Stimulated activated naive B cell treated with anti-CD40 and anti-IgM and Interleukin-4, amounts not matched to agents 10 μg/mL and 1 μg/mL and 100 μg/mL, for 72 hours (primary cell): ENCODE data around the gene ASB6.
"Not testable (repeated sequence)": the region's sequence is repeated elsewhere in the genome, so short reads cannot be mapped to it uniquely, and the experiment has no call there.

Experiments used
- ATAC-seq, 2 donors: fragments of 150-1000 bp; cut with Tn5 transposase; replicated peaks; 2 replicates each; pipeline ENCODE4 v1.10.0; 2021; ENCODE audit warnings: moderate library complexity in 1 of 2
- DNase-seq: peaks from one replicate; pipeline ENCODE4 v3.0.0; 2021
- H3K27ac Mint-ChIP-seq: one replicate; pipeline ENCODE4 v1.8.0; 2022; ENCODE audit warnings: mild to moderate bottlenecking, mixed read lengths
- H3K27me3 Mint-ChIP-seq, 2 donors: one replicate each; pipeline ENCODE4 v1.8.0; 2022; ENCODE audit warnings: mixed read lengths in 2 of 2
- H3K36me3 Mint-ChIP-seq, 2 donors: one replicate each; pipeline ENCODE4 v1.8.0; 2022; ENCODE audit warnings: mixed read lengths in 2 of 2, mild to moderate bottlenecking in 1 of 2
- H3K4me1 Mint-ChIP-seq, 2 donors: one replicate each; pipeline ENCODE4 v1.8.0; 2022; ENCODE audit warnings: mixed read lengths in 2 of 2, mild to moderate bottlenecking in 1 of 2
- H3K4me3 Mint-ChIP-seq, 2 donors: one replicate each; pipeline ENCODE4 v1.8.0; 2022; ENCODE audit warnings: mild to moderate bottlenecking in 2 of 2, mixed read lengths in 2 of 2, moderate library complexity in 1 of 2
- H3K9me3 Mint-ChIP-seq, 2 donors: one replicate each; pipeline ENCODE4 v1.8.0; 2022; ENCODE audit warnings: mixed read lengths in 2 of 2, mild to moderate bottlenecking in 1 of 2

The ASB6 gene

DNA sequence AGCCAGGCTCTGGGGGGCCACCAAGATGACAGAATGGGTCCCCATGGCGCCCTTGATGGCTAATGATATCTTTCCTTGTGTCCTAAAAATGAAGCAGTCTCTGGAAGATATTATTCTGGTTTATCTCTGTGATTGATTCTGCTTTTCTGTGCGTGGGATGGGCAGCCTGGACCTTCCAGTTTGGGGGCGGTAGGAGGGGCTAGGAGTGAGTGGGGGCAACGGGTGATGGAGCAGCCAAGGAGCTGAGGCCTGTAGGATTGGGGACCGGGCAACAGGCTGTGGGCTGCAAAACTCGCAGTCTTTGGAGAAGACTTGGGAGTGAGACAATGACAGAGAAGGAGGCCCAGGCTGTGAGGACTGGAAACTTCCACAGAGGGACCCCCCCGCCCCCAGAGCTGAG is 32.3 kb upstream of the ASB6 start:
- Mint-ChIP-seq H3K27ac (no peak overlapping the region), H3K4me1 (peaks cover 0 to 5% of the 10 kb centered on the region in 2 donors), H3K27me3 (peaks cover 29 to 75% of the 10 kb centered on the region in 2 donors), H3K36me3 (no peaks in the 10 kb centered on the region), H3K4me3 (no peak overlapping the region), H3K9me3 (no peaks in the 10 kb centered on the region)
- DNase-seq, result no peak
- no peak for ATAC-seq

DNA sequence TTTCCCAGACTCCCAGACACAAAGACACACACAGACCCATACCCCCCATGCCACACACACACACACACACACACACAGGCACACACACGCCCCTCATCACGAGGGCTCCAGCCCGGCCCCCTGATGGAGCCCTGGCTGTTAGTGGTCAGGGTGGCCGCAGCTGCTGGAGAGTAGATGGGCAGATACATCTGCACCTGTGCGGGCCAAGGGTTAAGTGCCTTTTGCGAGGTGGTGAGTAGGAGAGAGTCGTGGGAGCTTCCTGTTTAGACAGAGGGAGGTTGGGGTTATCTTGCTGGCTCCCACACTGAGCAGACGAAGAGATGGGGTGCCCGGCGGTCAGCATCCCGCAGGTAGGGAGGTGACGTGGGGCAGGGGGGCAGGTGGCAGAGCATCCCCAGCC is 31.7 kb upstream of the ASB6 start:
- no peak for DNase-seq
- H3K27ac Mint-ChIP-seq, result no peak overlapping the region

DNA sequence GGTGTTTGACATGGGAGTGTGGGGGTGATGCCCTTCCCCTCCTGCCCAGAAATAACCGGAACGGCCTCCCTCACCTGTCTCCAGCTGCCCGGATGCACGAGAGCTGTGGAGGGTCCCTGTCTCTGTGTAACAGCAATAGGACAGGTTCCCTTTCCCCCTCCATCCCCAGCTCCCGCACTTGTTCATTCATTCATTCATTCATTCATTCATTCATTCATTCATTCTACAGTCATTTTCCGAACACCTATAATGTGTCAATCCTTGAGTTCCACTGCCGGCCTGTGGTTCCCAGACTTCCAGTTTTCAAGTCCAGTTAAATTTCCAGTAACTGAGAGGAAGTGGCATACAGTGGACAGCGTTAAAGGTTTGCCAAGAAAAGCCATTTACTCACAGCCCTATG is 30.8 kb upstream of the ASB6 start:
- Mint-ChIP-seq H3K4me1 (peaks cover 0 to 5% of the 10 kb centered on the region in 2 donors), H3K27ac (peak overlapping the region; percentile 33), H3K4me3 (no peak overlapping the region), H3K36me3 (no peaks in the 10 kb centered on the region), H3K27me3 (peaks cover 25 to 82% of the 10 kb centered on the region in 2 donors), H3K9me3 (no peaks in the 10 kb centered on the region)
- ATAC-seq (no peak), DNase-seq (no peak)

More for the DNA sequence above, 31.7 kb upstream of the ASB6 start:
- H3K4me3 Mint-ChIP-seq, result no peak overlapping the region
- peaks cover 0 to 5% of the 10 kb centered on the region in 2 donors for H3K4me1 Mint-ChIP-seq
- H3K27me3 Mint-ChIP-seq, result peaks cover 28 to 78% of the 10 kb centered on the region in 2 donors
- no peaks in the 10 kb centered on the region for H3K9me3 Mint-ChIP-seq
- H3K36me3 Mint-ChIP-seq, result no peaks in the 10 kb centered on the region
- ATAC-seq, result no peak

DNA sequence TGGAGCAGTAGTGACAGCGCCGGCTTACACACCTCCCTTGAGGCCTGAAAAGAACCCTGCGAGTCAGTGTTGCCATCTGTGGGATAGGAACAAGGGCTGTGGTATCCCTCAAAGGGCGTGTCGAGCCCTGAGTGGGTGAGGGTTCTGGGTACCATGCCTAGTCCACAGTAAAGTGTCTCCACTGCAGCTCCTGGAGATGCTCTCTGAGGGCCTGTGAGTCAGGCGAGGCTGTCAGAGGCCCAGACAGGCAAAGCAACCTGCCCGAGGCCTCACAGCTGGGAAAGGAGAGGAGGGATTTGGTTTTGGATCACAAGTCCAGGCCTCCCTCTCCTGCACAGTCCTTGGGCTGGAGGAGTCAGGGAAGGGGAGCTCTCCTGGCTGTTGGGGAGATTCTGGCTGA is 29.6 kb upstream of the ASB6 start:
- H3K4me3 Mint-ChIP-seq, result no peak overlapping the region
- no peaks in the 10 kb centered on the region for H3K36me3 Mint-ChIP-seq
- no peak overlapping the region for H3K27ac Mint-ChIP-seq
- DNase-seq (no peak), ATAC-seq (peak; percentile 29 to 58)
- H3K4me1 Mint-ChIP-seq, result peaks cover 0 to 5% of the 10 kb centered on the region in 2 donors
- H3K9me3 Mint-ChIP-seq, result no peaks in the 10 kb centered on the region
- H3K27me3 Mint-ChIP-seq, result peaks cover 22 to 84% of the 10 kb centered on the region in 2 donors

DNA sequence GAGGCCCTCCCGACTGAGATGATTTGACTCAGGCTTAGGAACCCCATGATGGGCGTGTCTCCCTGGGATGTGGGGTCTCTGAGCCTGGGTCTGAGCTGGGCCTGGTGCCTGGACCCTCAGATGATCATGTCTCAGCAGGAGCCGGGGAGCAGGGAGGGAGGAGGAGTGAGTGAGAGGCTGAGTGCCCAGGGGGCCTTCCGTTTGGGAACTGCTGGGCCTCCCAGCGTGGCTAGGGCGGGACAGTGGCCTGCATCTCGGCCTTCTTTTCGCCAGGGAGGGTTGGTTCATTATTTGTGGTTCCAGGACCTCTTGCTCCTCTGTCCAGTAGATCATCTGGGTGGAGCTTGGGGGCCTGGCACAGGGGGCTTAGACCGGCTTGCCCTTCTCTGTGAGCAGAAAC is 29.1 kb upstream of the ASB6 start:
- Mint-ChIP-seq H3K9me3 (no peaks in the 10 kb centered on the region), H3K27me3 (peaks cover 18 to 79% of the 10 kb centered on the region in 2 donors), H3K27ac (no peak overlapping the region), H3K4me1 (peaks cover 0 to 5% of the 10 kb centered on the region in 2 donors), H3K36me3 (no peaks in the 10 kb centered on the region), H3K4me3 (no peak overlapping the region)
- no peak for ATAC-seq
- DNase-seq, result no peak

DNA sequence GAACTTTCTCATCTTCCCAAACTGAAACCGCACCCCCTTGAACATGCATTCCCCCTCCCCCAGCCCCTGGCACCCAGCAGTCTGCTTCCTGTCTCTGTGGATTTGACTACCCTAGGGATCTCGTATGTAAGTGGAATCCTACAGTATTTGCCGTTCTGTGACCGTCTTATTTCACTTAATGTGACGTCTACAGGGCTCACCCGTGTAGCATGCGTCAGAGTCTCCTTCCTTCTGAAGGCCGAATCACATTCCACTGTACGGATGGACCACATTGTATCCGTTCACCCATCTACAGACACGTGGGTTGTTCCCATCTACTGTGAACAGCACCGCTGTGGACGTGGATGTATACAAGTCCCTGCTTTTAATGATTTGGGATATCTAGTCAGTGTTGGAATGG is 28.0 kb upstream of the ASB6 start:
- no peaks in the 10 kb centered on the region for H3K9me3 Mint-ChIP-seq
- peaks cover 20 to 78% of the 10 kb centered on the region in 2 donors for H3K27me3 Mint-ChIP-seq
- H3K4me3 Mint-ChIP-seq, result no peak overlapping the region
- no peaks in the 10 kb centered on the region for H3K36me3 Mint-ChIP-seq
- DNase-seq (no peak), ATAC-seq (no peak)
- H3K4me1 Mint-ChIP-seq, result peaks cover 2 to 8% of the 10 kb centered on the region in 2 donors
- no peak overlapping the region for H3K27ac Mint-ChIP-seq

DNA sequence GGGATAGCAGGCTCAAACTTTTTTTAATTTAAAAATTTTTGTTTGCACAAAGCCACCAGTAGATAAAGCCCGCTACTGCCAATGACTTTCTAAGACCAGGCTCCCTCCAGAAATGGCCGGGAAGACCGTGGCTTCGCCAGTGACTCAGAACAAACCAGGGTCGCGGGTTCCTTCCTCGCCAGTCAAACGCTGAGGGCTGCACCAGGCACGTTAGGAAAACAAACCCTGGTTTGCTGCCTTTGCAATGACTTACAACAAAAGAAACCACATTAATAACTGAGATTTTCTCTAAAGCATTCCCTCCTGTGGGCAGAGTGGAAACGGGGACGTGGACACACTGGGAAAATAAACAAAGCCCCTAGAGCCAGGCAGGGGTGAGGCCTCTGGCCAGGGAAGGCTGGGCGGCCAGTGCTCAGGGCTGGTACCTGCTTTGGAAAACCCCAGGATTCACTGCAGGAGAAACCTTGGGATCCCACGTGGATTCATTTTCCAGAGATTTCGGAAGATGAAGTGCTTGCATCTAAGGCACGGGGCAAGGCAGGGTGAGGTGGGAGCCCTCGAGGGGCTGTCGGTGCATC is 27.3 kb upstream of the ASB6 start:
- H3K4me3 Mint-ChIP-seq, result no peak overlapping the region
- peaks cover 5 to 12% of the 10 kb centered on the region in 2 donors for H3K4me1 Mint-ChIP-seq
- DNase-seq (no peak), ATAC-seq (no peak)
- H3K27ac Mint-ChIP-seq, result no peak overlapping the region
- peaks cover 26 to 82% of the 10 kb centered on the region in 2 donors for H3K27me3 Mint-ChIP-seq
- no peaks in the 10 kb centered on the region for H3K36me3 Mint-ChIP-seq
- no peaks in the 10 kb centered on the region for H3K9me3 Mint-ChIP-seq

DNA sequence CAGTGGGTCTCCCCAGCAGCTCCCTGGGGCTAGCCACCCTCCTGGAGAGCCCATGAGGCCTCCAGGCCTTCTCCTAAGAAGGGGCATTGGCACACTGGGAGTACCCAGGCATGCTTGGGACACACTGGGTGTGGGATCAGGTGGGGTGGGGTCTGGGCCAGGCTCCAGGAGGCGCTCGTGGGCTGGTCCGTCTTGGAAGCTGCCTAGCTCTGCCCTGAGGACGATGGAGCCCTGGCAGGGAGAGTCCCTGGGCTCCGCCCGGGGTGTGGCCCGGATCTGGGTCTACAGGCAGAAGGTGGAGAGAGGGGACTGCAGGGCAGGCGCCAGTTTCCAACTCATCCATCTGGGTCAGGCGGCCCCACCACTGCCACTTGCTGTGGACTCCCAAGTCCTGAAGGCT is 25.9 kb upstream of the ASB6 start:
- no peaks in the 10 kb centered on the region for H3K36me3 Mint-ChIP-seq
- peaks cover 24 to 72% of the 10 kb centered on the region in 2 donors for H3K27me3 Mint-ChIP-seq
- no peak overlapping the region for H3K4me3 Mint-ChIP-seq
- ATAC-seq (no peak), DNase-seq (no peak)
- H3K9me3 Mint-ChIP-seq, result no peaks in the 10 kb centered on the region
- peaks cover 5 to 12% of the 10 kb centered on the region in 2 donors for H3K4me1 Mint-ChIP-seq
- H3K27ac Mint-ChIP-seq, result no peak overlapping the region

DNA sequence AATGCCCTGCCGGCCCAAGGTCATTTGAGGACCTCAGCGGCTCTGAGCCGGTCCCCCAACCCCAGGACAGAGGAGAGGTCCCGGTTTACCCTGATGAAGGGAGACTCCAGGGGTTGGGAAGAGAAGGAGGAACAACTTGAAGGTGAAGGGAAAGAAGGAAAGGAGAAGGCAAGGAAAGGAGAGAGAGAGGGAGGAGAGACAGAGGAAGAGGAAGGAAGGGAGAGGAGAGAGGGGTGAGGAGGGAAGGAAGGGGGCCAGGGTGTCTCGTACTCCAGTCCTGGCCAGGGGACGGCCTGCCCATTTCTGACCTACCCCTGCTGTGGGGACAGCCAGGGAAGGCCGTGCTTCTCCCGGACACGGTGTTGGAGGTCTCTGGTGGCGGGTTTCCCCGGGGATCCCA is 25.4 kb upstream of the ASB6 start:
- no peak overlapping the region for H3K4me3 Mint-ChIP-seq

DNA sequence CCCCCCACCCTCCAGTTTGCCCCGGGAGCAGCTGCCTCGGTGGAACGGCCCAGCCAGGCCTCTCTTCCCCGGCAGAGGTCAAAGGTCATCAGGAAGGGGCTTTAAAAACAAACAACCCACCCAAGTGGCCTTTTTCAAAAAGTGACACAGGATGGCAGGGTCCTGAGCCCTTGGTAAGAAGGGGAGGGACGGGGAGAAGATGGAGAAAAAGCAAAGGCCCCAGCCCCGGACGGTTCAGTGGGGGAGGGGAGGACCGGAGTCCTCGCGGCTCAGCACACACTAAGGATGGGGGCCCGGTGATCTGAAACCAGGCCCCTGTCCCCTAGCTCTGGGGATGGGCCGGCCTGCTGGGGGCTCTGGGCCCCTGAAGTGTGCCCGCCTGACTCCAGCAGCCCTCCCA is 24.6 kb upstream of the ASB6 start:
- no peaks in the 10 kb centered on the region for H3K9me3 Mint-ChIP-seq
- H3K27ac Mint-ChIP-seq, result no peak overlapping the region
- no peak for ATAC-seq
- H3K36me3 Mint-ChIP-seq, result no peaks in the 10 kb centered on the region
- no peak for DNase-seq
- H3K27me3 Mint-ChIP-seq, result peaks cover 27 to 67% of the 10 kb centered on the region in 2 donors
- H3K4me3 Mint-ChIP-seq, result peak overlapping the region in 1 of 2 donors; percentile 8
- H3K4me1 Mint-ChIP-seq, result peaks cover 5 to 10% of the 10 kb centered on the region in 2 donors

More for the DNA sequence above, 25.4 kb upstream of the ASB6 start:
- Mint-ChIP-seq H3K4me1 (peaks cover 5 to 12% of the 10 kb centered on the region in 2 donors), H3K36me3 (no peaks in the 10 kb centered on the region), H3K9me3 (no peaks in the 10 kb centered on the region), H3K27ac (no peak overlapping the region), H3K27me3 (peaks cover 27 to 72% of the 10 kb centered on the region in 2 donors)
- no peak for ATAC-seq
- no peak for DNase-seq

DNA sequence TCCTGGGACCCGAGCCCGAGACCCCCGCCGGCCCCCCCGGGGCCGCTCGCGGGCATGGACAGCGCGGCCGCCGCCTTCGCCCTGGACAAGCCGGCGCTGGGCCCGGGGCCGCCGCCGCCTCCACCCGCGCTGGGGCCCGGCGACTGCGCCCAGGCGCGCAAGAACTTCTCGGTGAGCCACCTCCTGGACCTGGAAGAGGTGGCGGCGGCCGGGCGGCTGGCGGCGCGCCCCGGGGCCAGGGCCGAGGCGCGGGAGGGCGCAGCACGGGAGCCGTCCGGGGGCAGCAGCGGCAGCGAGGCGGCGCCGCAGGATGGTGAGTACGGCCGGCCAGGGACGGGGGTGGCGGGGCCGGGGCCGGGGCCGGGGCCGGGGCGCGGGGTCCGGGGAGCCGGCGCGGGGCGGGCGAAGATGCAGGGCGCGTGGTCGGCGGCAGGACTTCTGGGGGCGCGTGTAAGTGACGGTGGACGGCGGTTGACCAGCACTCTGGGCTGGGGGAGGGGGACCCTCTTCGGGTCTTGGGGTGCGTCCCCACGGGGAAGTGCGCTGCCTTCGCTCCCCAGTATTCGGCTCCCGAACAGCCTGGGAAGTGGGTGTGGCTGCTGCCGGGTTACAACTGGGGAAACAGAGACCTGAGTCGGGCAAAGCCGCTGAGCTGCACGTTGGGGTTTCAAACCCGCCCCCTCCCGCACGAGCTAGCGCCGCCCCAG is 24.0 kb upstream of the ASB6 start:
- Mint-ChIP-seq H3K4me3 (no peak overlapping the region), H3K36me3 (no peaks in the 10 kb centered on the region), H3K4me1 (peaks cover 5 to 8% of the 10 kb centered on the region in 2 donors), H3K27me3 (peaks cover 27 to 64% of the 10 kb centered on the region in 2 donors), H3K27ac (no peak overlapping the region), H3K9me3 (no peaks in the 10 kb centered on the region)
- DNase-seq (no peak), ATAC-seq (peak; percentile 11 to 38)

DNA sequence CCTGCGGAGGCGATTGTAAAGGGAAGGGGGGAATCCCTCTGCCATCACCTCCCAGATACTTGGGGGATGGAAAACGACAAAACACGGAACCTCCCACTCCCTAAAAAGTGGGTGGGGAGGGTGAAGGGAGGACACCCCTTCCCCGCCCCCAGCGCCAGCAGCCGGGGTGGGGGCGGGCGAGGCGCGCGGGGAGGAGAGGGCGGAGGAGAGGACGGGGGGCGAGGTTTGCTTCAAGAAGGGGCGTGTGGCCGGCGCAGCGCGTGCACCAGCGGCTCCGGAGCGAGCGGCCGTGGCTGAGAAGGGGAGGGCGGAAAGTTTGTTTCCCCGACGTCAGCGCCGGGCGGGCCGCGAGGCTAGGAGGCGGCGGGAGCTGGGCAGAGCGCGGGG is 23.4 kb upstream of the ASB6 start, which contains the start of gene PRRX2:
Gene PRRX2 (plus strand): TSS at position 259 of the 387 bp plus-strand sequence. CDS start 221 bp downstream, outside the sequence.
- peak; percentile 76 to 78 for ATAC-seq
- Mint-ChIP-seq H3K4me3 (peak within 1 kb of the TSS; percentile 84), H3K27me3 (peaks cover 27 to 61% of the 10 kb centered on the region in 2 donors), H3K4me1 (peaks cover 5 to 8% of the 10 kb centered on the region in 2 donors), H3K27ac (peak within 1 kb of the TSS; percentile 51), H3K36me3 (no peaks in the 10 kb centered on the region), H3K9me3 (no peaks in the 10 kb centered on the region)
- no peak for DNase-seq

DNA sequence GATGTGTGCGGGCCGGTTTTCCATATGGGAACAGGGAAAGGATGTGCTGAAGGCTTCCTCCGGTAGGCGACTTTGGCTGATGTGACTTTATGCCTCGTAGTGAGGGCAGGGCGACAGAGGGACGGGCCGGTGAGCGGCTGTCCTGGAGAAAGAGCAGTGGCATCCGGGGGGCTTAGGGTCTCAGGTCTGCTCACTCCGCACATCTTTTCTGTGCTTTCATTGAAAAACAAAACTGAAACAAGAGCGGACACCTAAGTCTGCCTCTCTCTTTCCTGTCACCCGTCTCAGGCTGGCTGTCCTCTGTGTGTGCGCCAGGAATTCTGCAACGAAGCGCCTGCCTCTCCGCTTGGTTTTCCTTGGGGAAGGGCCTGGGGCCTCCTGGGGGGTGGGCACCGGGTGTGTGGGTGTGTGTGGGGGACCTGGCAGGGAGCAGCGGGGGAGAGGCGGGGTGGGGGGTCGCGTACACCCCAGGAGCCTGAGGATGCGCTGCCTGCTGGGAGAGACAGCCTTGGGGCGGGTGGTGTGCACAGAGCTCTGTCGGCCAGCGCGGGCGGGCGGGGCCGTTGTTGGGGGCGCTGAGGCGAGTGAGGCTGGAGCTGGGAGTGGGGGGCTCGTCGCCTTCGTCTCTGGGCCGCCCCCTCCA is 22.9 kb upstream of the ASB6 start:
- Mint-ChIP-seq H3K27me3 (peaks cover 24 to 61% of the 10 kb centered on the region in 2 donors), H3K36me3 (no peaks in the 10 kb centered on the region), H3K4me1 (peaks cover 5 to 8% of the 10 kb centered on the region in 2 donors), H3K4me3 (peak overlapping the region; percentile 84), H3K9me3 (no peaks in the 10 kb centered on the region), H3K27ac (no peak overlapping the region)
- peak; percentile 57 to 67 for ATAC-seq
- no peak for DNase-seq

DNA sequence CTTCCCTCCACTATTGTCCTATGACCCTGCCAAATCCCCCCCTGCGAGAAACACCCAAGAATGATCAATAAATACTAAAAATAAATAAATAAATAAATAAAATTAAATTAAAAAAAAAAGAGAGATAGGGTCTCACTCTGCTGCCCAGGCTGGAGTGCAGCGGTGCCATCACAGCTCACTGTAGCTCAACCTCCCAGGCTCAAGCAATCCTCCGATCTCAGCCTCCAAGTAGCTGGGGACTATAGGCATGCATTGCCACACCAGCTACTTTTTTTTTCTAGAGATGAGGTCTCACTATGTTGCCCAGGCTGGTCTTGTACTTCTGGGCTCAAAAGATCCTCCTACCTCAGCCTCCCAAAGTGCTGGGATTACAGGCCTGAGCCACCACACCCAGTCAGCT is 20.3 kb upstream of the ASB6 start:
- H3K4me1 Mint-ChIP-seq, H3K9me3 Mint-ChIP-seq, ATAC-seq, H3K27ac Mint-ChIP-seq, H3K4me3 Mint-ChIP-seq, DNase-seq, H3K36me3 Mint-ChIP-seq: not testable (repeated sequence)
- peaks cover 19 to 39% of the 10 kb centered on the region in 2 donors for H3K27me3 Mint-ChIP-seq
